GM13977 (cell line): ENCODE data around the gene TCP11X1.
"Not testable (repeated sequence)": the region's sequence is repeated elsewhere in the genome, so short reads cannot be mapped to it uniquely, and the experiment has no call there.

Experiments
- DNase-seq: peaks from one replicate; pipeline ENCODE4 v3.0.0; 2012; ENCODE audit warnings: low spot score
- in situ Hi-C: fragments of 300-500 bp; cut with MboI; formaldehyde crosslinking; loops from one replicate; pipeline ENCODE4 v1.12.0; 2022; ENCODE audit warnings: low sequenced_read_pairs, low pct_unique_long_range_greater_than_20kb, mixed read lengths, inconsistent platforms; ENCODE audit not compliant: unreplicated experiment
- TF ChIP-seq, protein P1 (sequence below): IDR thresholded peaks from 2 replicates; pipeline ENCODE4 v1.5.1; 2012; ENCODE audit warnings: mild to moderate bottlenecking, control low read depth; ENCODE audit not compliant: insufficient read depth; ENCODE audit errors: extremely low read depth, missing control alignments

The TCP11X1 gene

GRCh38 chrX:102214986-102215385 is at the start of gene TCP11X1:
Gene TCP11X1, plus strand, starts transcription at chrX:102215301.
- in situ Hi-C loops, DNase-seq: not testable (repeated sequence)

DNA sequence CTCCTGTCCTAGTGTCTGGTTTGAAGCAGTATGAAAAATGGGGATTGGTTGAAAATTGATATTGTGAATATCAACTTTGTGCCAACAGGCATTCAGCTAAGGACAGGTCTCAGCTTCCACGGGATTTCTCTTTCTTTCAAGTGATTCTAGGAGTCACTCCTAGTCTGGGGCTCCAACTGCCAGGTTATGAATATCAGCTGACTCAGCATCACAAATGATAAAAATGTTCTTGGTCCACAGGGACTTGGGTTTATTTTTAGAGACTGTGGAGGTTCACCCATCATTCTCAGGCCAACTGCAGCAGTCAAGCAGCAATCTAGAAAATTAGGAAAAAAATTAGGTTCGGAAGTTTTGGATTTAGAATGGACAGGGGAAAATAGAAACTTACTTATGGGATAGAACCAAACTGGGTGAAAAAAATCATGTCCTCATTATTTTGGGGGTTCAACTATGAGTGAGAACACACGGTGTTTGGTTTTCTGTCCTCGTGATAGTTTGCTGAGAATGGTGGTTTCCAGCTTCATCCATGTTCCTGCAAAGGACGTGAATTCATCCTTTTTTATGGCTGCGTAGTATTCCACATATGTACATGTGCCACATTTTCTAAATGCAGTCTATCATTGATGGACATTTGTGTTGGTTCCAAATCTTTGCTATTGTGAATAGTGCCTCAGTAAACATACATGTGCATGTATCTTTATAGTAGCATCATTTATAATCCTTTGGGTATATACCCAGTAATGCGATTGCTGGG is 29.0 kb upstream of the TCP11X1 start:
- TF ChIP-seq, protein P1, sequence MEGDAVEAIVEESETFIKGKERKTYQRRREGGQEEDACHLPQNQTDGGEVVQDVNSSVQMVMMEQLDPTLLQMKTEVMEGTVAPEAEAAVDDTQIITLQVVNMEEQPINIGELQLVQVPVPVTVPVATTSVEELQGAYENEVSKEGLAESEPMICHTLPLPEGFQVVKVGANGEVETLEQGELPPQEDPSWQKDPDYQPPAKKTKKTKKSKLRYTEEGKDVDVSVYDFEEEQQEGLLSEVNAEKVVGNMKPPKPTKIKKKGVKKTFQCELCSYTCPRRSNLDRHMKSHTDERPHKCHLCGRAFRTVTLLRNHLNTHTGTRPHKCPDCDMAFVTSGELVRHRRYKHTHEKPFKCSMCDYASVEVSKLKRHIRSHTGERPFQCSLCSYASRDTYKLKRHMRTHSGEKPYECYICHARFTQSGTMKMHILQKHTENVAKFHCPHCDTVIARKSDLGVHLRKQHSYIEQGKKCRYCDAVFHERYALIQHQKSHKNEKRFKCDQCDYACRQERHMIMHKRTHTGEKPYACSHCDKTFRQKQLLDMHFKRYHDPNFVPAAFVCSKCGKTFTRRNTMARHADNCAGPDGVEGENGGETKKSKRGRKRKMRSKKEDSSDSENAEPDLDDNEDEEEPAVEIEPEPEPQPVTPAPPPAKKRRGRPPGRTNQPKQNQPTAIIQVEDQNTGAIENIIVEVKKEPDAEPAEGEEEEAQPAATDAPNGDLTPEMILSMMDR, result no peak
- in situ Hi-C loops, result no loop called here

GRCh38 chrX:102207940-102208339 is 7.2 kb upstream of the TCP11X1 start:
- in situ Hi-C loops, result not testable (repeated sequence)

More for the DNA sequence above, 29.0 kb upstream of the TCP11X1 start:
- no peak for DNase-seq

GRCh38 chrX:102216497-102216896 is 1.4 kb downstream of the TCP11X1 start:
- DNase-seq, in situ Hi-C loops: not testable (repeated sequence)

More at GRCh38 chrX:102207940-102208339, 7.2 kb upstream of the TCP11X1 start:
- not testable (repeated sequence) for DNase-seq

DNA sequence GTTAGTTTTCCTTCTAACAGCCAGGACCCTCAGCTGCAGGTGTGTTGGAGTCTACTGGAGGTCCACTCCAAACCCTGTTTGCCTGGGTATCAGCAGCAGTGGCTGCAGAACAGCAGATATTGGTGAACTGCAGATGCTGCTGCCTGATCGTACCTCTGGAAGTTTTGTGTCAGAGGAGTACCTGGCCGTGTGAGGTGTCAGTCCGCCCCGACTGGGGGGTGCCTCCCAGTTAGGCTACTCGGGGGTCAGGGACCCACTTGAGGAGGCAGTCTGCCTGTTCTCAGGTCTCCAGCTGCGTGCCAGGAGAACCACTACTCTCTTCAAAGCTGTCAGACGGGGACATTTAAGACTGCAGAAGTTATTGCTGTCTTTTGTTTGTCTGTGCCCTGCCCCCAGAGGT is 20.6 kb downstream of the TCP11X1 start:
- in situ Hi-C loops, DNase-seq: not testable (repeated sequence)

- DNase-seq, in situ Hi-C loops: not testable (repeated sequence)
These were observed 25.2 kb downstream of the TCP11X1 start for GRCh38 chrX:102240265-102240664.

DNA sequence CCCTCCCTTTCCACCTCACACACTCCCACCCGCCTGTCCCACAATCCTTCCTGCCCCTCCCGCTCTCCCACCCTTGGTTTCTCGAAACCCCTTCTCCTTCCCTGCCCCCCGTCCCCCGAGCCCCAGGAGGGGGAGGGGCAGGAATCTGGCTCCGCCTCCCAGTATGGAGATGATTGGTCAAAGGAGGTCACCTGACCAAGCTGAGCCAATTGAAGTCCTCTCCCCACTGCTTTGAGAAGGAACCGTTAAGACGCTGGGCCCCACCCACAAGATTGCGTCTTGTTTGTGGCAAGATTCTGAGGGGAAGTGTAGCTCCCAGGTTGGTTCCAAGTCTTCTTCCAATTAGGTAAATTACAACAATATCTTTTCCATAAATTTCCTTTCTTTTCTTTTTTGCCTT is 31.8 kb downstream of the TCP11X1 start, which contains the start of gene NXF2:
Gene NXF2 (plus strand): TSS at position 275 of the 400 bp plus-strand sequence. CDS start 59,912 bp downstream, outside the sequence.
- DNase-seq, in situ Hi-C loops: not testable (repeated sequence)

GRCh38 chrX:102272231-102272630 is 57.1 kb downstream of the TCP11X1 start:
- not testable (repeated sequence) for DNase-seq

More at GRCh38 chrX:102272231-102272630, 57.1 kb downstream of the TCP11X1 start:
- in situ Hi-C loops, result not testable (repeated sequence)
